HepG2 (cell line): ENCODE measurements around the gene GDF2. TPM values are rescaled to one million over a fixed set of nuclear protein-coding genes. Genes with fewer than 3 reads are reported as not detected.

Experiments
- ATAC-seq: fragments of 200-7000 bp; cut with Tn5 transposase; 3 replicates; pipeline ENCODE4 v1.9.1; 2020; ENCODE audit warnings: mild to moderate bottlenecking, moderate library complexity
- BruUV-seq: library from RNA; stranded (reverse); fragments of 400-500 nt; replicated peaks from 2 replicates; lab custom pipeline; 2021; lab: Mats Ljungman, UMichigan
- CTCF ChIA-PET: fragments of 300-600 bp; formaldehyde crosslinking; extraction: SDS; loops from one replicate; lab custom pipeline; 2021; ENCODE audit warnings: low total read pairs, inconsistent platforms, low intra/inter-chr PET ratio; lab: Yijun Ruan, JAX
- POLR2A ChIA-PET: fragments of 350-600 bp; sonication (Branson Sonifier 250); formaldehyde crosslinking; loops from one replicate; lab custom pipeline; 2020; ENCODE audit warnings: antibody characterized with exemption, inconsistent platforms; lab: Yijun Ruan, JAX
- DNase-seq: peaks from one replicate; pipeline ENCODE4 v3.0.0-alpha.2; 2015; ENCODE audit warnings: low spot score
- FAIRE-seq: peaks from 3 replicates; lab custom pipeline; 2011; peaks lifted over from hg19 to GRCh38; lab: Jason Lieb, UNC
- H2AFZ ChIP-seq: one replicate; pipeline ENCODE4 v1.6.1; 2011; ENCODE audit warnings: low read length, inconsistent platforms
- H3K27ac ChIP-seq: fragments of 300-600 bp; 3 replicates; pipeline ENCODE4 v1.8.0; 2011; ENCODE audit warnings: mixed run types, mild to moderate bottlenecking, mixed read lengths, low read length, inconsistent platforms; ENCODE audit not compliant: insufficient read depth; ENCODE audit errors: extremely low read length
- H3K27me3 ChIP-seq, 2 experiments: fragments of 200-600 bp in 1 of 2; 2 replicates in 1 of 2; 3 replicates in 1 of 2; pipeline versions ENCODE4 v1.6.0 to v1.8.0; 2011; ENCODE audit warnings: low read length in 2 of 2, mild to moderate bottlenecking in 2 of 2, moderate library complexity in 2 of 2, inconsistent platforms in 1 of 2; ENCODE audit not compliant: insufficient read depth in 2 of 2, control insufficient read depth in 1 of 2
- H3K36me3 ChIP-seq, 2 experiments: fragments of 200-600 bp in 1 of 2; replicated peaks in 1 of 2; 2 replicates in 1 of 2; 3 replicates in 1 of 2; pipeline versions ENCODE4 v1.5.1 to v1.8.0; 2011; ENCODE audit warnings: low read length in 2 of 2, inconsistent platforms in 1 of 2; ENCODE audit not compliant: insufficient read depth in 2 of 2, control insufficient read depth in 1 of 2
- H3K4me1 ChIP-seq: 2 replicates; pipeline ENCODE4 v1.5.1; 2012; ENCODE audit warnings: low read length, inconsistent platforms; ENCODE audit not compliant: insufficient read depth
- H3K4me2 ChIP-seq: 2 replicates; pipeline ENCODE4 v1.6.0; 2011; ENCODE audit warnings: low read depth, low read length, inconsistent platforms
- H3K4me3 ChIP-seq, 3 experiments: fragments of 200-600 bp in 1 of 3; sonication (generic), shearing (Covaris generic) in 1 of 3; replicated peaks in 1 of 3; 2 replicates each; pipeline ENCODE4 v1.5.1; 2011 to 2016; ENCODE audit warnings: low read length in 3 of 3, inconsistent platforms in 2 of 3, low read depth in 2 of 3, mild to moderate bottlenecking in 2 of 3, control low read depth in 1 of 3, mixed read lengths in 1 of 3; ENCODE audit not compliant: insufficient read depth in 1 of 3
- H3K79me2 ChIP-seq: one replicate; pipeline ENCODE4 v1.6.1; 2011; ENCODE audit warnings: low read length, inconsistent platforms; ENCODE audit not compliant: insufficient read depth
- H3K9ac ChIP-seq: 2 replicates; pipeline ENCODE4 v1.6.0; 2011; ENCODE audit warnings: mild to moderate bottlenecking, low read depth, low read length, inconsistent platforms; ENCODE audit not compliant: insufficient read depth
- H3K9me3 ChIP-seq: 2 replicates; pipeline ENCODE4 v1.5.1; 2012; ENCODE audit warnings: mild to moderate bottlenecking, low read length
- H4K20me1 ChIP-seq: 2 replicates; pipeline ENCODE4 v1.6.0; 2011; ENCODE audit warnings: inconsistent platforms, mild to moderate bottlenecking, low read length, moderate library complexity; ENCODE audit not compliant: insufficient read depth
- SMC3 ChIP-seq: IDR thresholded peaks from 2 replicates; pipeline ENCODE4 v1.6.1; 2011; ENCODE audit warnings: low read length, improper control_type of control experiment
- STAG1 ChIP-seq: sonication (generic); formaldehyde crosslinking; IDR thresholded peaks from 2 replicates; pipeline ENCODE4 v1.4.0; 2020; ENCODE audit warnings: missing genetic modification reagents
- ZNF7 ChIP-seq: IDR thresholded peaks from 2 replicates; pipeline ENCODE4 v1.6.1; 2016; ENCODE audit warnings: missing biosample characterization, missing genetic modification reagents
- WGBS: methylation state at CpG from one replicate; pipeline ENCODE4 v1.1.6; 2017; ENCODE audit warnings: low lambda C conversion rate; 5-methylcytosine and 5-hydroxymethylcytosine counted together
- in situ Hi-C: cut with HindIII; loops from 2 replicates; pipeline ENCODE4 v1.10.0; 2017; ENCODE audit warnings: low pct_unique_long_range_greater_than_20kb; ENCODE audit not compliant: extremely low pct_ligation_motif_present
- intact Hi-C: fragments of 100-400 bp; cut with micrococcal nuclease; formaldehyde crosslinking; loops from one replicate; pipeline ENCODE4 v1.10.0; 2022; ENCODE audit not compliant: unreplicated experiment
- polyA plus RNA-seq, 8 experiments: library from polyadenylated mRNA; depleted of rRNA in 3 of 8; stranded (reverse) in 7 of 8; unstranded in 1 of 8; fragments of >200 nt; fragmentation: Illumina TruSeq in 4 of 8; extraction: Trizol in 4 of 8; gene quantifications; 2 replicates each; pipeline versions ENCODE4 v1.2.1 to v1.2.3, GENCODE V29; 2011 to 2016; ENCODE audit warnings: low read depth in 4 of 8, missing spikeins in 1 of 8, mixed read lengths in 1 of 8; ENCODE audit not compliant: insufficient read depth in 1 of 8
- total RNA-seq, 5 experiments: library from RNA; depleted of rRNA; stranded (reverse); fragments of >200 nt; fragmentation: Illumina TruSeq; extraction: Trizol; gene quantifications; 2 replicates each; pipeline ENCODE4 v1.2.3, GENCODE V29; 2016; ENCODE audit warnings: low read depth in 1 of 5
- TF ChIP-seq, protein P1 (sequence below): sonication (generic); formaldehyde crosslinking; IDR thresholded peaks from 2 replicates; pipeline ENCODE4 v1.4.0; 2020; ENCODE audit warnings: missing genetic modification reagents
- TF ChIP-seq, protein P2 (sequence below): sonication (generic); formaldehyde crosslinking; IDR thresholded peaks from 2 replicates; pipeline ENCODE4 v1.5.0; 2020; ENCODE audit warnings: mild to moderate bottlenecking, missing genetic modification reagents, moderate library complexity

The GDF2 gene
- total and polyA plus RNA-seq, 2 of the 13 experiments (the other 11 are each of a cell fraction or from before 2014, with no cell fraction given): not detected

DNA sequence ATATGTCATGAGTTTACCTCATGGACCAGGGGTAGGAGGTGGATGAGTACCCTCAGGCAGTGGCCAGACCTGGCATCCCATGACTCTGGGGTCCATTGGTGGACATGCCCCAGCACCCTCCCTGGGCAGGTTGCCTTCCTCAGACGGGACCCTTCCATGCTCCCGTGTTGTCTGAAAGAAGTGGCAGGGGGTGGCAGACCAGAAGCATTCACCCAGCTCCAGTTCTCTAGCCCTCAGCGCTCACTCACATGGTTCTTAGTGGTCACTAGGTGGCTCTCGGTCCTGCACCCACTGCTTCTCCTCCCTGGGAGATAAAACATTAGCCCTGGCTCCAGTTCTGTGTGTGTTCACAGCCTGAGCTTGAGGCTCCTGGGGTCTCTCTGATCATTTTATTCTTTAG is 31.9 kb downstream of the GDF2 start:
- in situ Hi-C loops: no loop called here
- Histone ChIP-seq H3K27me3 (peaks cover 8 to 16% of the 10 kb centered on the region in 2 experiments; a peak in 3 of 5 replicates), H3K9me3 (no peaks in the 10 kb centered on the region), H3K27ac (no peak overlapping the region), H2AFZ (no peak overlapping the region), H3K9ac (no peak overlapping the region), H3K79me2 (no peaks in the 10 kb centered on the region), H3K4me2 (no peak overlapping the region), H3K36me3 (no peaks in the 10 kb centered on the region), H3K4me1 (no peaks in the 10 kb centered on the region), H4K20me1 (no peaks in the 10 kb centered on the region), H3K4me3 (no peak overlapping the region)
- TF ChIP-seq, protein P1, sequence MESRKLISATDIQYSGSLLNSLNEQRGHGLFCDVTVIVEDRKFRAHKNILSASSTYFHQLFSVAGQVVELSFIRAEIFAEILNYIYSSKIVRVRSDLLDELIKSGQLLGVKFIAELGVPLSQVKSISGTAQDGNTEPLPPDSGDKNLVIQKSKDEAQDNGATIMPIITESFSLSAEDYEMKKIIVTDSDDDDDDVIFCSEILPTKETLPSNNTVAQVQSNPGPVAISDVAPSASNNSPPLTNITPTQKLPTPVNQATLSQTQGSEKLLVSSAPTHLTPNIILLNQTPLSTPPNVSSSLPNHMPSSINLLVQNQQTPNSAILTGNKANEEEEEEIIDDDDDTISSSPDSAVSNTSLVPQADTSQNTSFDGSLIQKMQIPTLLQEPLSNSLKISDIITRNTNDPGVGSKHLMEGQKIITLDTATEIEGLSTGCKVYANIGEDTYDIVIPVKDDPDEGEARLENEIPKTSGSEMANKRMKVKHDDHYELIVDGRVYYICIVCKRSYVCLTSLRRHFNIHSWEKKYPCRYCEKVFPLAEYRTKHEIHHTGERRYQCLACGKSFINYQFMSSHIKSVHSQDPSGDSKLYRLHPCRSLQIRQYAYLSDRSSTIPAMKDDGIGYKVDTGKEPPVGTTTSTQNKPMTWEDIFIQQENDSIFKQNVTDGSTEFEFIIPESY (CRISPR knock-in tag): no peak
- TF ChIP-seq SMC3: peak; percentile 33; the same call in 1 of the 2 replicates
- TF ChIP-seq, protein P2, sequence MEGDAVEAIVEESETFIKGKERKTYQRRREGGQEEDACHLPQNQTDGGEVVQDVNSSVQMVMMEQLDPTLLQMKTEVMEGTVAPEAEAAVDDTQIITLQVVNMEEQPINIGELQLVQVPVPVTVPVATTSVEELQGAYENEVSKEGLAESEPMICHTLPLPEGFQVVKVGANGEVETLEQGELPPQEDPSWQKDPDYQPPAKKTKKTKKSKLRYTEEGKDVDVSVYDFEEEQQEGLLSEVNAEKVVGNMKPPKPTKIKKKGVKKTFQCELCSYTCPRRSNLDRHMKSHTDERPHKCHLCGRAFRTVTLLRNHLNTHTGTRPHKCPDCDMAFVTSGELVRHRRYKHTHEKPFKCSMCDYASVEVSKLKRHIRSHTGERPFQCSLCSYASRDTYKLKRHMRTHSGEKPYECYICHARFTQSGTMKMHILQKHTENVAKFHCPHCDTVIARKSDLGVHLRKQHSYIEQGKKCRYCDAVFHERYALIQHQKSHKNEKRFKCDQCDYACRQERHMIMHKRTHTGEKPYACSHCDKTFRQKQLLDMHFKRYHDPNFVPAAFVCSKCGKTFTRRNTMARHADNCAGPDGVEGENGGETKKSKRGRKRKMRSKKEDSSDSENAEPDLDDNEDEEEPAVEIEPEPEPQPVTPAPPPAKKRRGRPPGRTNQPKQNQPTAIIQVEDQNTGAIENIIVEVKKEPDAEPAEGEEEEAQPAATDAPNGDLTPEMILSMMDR (CRISPR knock-in tag): peak; percentile 52
- no peak for TF ChIP-seq ZNF7 (CRISPR knock-in tag)
- TF ChIP-seq STAG1 (CRISPR knock-in tag): peak; percentile 50
- FAIRE-seq (no peak), ATAC-seq (peak; percentile 78), DNase-seq (peak; percentile 12)
- intact Hi-C loops: no loop called here
- 4% methylated on average over 4 of the region's 4 CpGs for WGBS
- no TSS peak for BruUV-seq
- ChIA-PET CTCF (no interaction called here), POLR2A (no interaction called here)
